ENCODE results near the gene VSTM1.
A peak's percentile ranks its signal among the peaks of the same experiment; 100 is the strongest.
"Not testable (repeated sequence)": the region's sequence is repeated elsewhere in the genome, so short reads cannot be mapped to it uniquely, and the experiment has no call there.

Gene VSTM1

GRCh38 chr19:54040003-54040402, 23.7 kb downstream of the VSTM1 start:
- Histone ChIP-seq H3K27ac (no peak overlapping the region), H3K4me3 (ENCODE audit: low read depth in 1 of 2, low read length in 1 of 2) (no peak overlapping the region), H3K27me3 (no peaks in the 10 kb centered on the region), H3K36me3 (peaks cover 42% of the 10 kb centered on the region), H3K9me3 (no peaks in the 10 kb centered on the region), H3K4me1 (ENCODE audit: control insufficient read depth in 1 of 2, insufficient read depth in 1 of 2, low read depth in 1 of 2, low read length in 1 of 2) (no peaks in the 10 kb centered on the region)
- no peak for TF ChIP-seq CTCF (IDR thresholded peaks at IDR 0.05)

DNA sequence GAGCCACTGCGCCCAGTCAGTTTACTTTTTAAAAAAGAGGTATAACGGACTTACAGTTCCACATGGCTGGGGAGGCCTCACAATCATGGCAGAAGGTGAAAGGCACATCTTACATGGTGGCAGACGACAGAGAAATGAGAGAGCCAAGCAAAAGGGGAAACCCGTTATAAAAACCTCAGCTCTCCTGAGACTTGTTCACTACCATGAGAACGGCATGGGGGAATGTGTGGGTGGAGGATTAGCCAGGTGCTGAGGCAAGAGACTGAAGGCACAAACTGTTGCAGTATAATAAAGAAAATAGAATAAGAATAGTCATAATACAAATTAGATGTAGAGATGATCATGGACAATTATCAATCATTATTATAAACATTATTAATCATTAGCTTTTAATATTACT, 27.2 kb downstream of the VSTM1 start:
- not testable (repeated sequence) for H3K4me1 ChIP-seq (ENCODE audit: control insufficient read depth in 1 of 2, insufficient read depth in 1 of 2, low read depth in 1 of 2, low read length in 1 of 2); H3K27ac ChIP-seq; H3K27me3 ChIP-seq; H3K4me3 ChIP-seq (ENCODE audit: low read depth in 1 of 2, low read length in 1 of 2); H3K9me3 ChIP-seq
- peaks cover 21% of the 10 kb centered on the region for H3K36me3 ChIP-seq

DNA sequence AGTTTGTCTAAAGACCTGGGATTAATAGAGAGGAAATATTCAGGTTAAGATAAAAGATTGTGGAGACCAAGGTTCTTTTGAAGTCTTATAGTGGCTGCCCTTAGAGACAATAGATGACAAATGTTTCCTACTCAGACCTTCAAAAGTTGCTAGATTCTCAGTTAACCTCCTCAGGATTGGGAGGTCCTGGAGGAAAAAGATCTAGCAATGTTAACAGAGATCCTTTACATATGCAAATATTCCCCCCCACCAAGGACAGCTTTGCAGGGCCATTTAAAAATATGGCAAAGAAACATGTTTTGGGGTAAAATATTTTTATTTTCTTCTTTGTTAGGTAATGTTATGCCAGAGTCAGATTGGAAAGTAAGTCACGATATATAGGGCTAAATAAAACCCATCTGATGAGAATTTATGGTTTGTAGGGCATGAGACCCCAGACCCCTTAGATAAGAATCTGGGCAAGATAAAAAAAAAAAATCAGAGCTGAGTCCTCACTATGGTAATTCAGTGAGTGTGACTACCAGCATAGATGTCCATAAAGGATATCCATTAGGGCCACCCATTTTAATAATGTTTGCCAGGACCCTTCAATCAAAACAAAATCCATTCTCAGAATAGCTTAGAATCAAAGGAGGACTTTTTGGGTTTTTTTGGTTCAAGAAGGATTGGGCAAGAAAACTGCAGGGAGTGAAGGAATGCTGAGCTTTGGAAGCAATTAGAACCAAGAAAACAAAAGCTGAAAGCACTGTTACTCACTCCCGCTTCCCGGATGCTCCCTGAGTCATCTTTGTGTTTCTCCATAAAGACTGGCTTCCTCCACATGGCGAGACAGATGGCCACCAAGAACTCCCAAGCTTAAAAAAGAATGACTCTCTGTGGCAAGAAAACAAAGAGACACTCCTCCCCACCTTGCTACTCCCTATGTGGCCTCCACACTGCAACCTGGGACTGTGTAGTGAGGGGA, 28.2 kb downstream of the VSTM1 start:
- Histone ChIP-seq H3K36me3 (peaks cover 11% of the 10 kb centered on the region), H3K27ac (no peak overlapping the region), H3K4me3 (ENCODE audit: low read depth in 1 of 2, low read length in 1 of 2) (no peak overlapping the region), H3K4me1 (ENCODE audit: control insufficient read depth in 1 of 2, insufficient read depth in 1 of 2, low read depth in 1 of 2, low read length in 1 of 2) (peaks cover 0 to 4% of the 10 kb centered on the region in 2 experiments), H3K27me3 (peaks cover 11% of the 10 kb centered on the region), H3K9me3 (no peaks in the 10 kb centered on the region)
- TF ChIP-seq CTCF (IDR thresholded peaks at IDR 0.05), result no peak

DNA sequence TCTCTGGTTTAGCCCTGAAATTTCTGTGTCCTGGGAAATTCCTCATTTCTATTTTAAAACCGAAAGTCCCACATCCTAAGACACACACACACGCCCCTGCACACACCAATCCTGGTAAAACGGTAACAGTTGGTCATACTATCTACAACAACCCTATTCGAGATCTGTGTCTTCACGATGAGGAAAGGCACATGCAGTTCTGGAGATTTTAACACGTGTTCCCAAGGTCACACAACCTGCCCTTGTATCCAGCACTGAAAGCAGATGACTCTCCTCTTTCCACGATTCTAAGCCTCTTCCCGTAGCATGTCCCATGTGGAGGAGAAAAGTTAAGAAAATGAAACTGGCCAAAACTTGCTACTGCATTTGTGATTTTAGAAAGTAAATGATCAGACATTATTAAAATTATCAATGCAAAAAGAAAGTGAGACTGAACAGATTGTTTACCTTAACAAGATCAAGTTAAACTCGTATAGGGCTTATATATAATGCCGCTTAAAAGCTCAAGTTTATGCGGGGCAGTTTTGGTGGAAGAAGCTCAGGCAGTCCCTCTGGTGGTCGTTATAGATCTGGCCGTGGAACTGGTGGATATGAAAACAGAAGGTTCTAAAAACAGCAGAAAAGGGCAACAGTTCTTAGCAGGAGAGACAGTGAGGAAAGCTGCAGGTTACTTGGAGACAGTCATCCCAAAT, 32.7 kb downstream of the VSTM1 start:
- Histone ChIP-seq H3K27ac (no peak overlapping the region), H3K9me3 (no peaks in the 10 kb centered on the region), H3K4me1 (ENCODE audit: control insufficient read depth in 1 of 2, insufficient read depth in 1 of 2, low read depth in 1 of 2, low read length in 1 of 2) (peaks cover 16% of the 10 kb centered on the region in 2 experiments), H3K27me3 (peaks cover 26% of the 10 kb centered on the region), H3K36me3 (no peaks in the 10 kb centered on the region), H3K4me3 (ENCODE audit: low read depth in 1 of 2, low read length in 1 of 2) (no peak overlapping the region)
- TF ChIP-seq CTCF (IDR thresholded peaks at IDR 0.05), result no peak

- no peak overlapping the region for H3K4me3 ChIP-seq (ENCODE audit: low read depth in 1 of 2, low read length in 1 of 2)
- H3K4me1 ChIP-seq (ENCODE audit: control insufficient read depth in 1 of 2, insufficient read depth in 1 of 2, low read depth in 1 of 2, low read length in 1 of 2), result peaks cover 16% of the 10 kb centered on the region in 2 experiments
- H3K27me3 ChIP-seq, result peaks cover 26% of the 10 kb centered on the region
- TF ChIP-seq CTCF (IDR thresholded peaks at IDR 0.05), result peak; percentile 85
- no peaks in the 10 kb centered on the region for H3K9me3 ChIP-seq
- H3K36me3 ChIP-seq, result no peaks in the 10 kb centered on the region
- no peak overlapping the region for H3K27ac ChIP-seq
Observed at GRCh38 chr19:54029930-54030490, 33.7 kb downstream of the VSTM1 start.
